GM19351 (cell line): ENCODE results near the gene TEKTIP1.

Source experiments
- ATAC-seq: cut with Tn5 transposase; IDR thresholded peaks from one replicate; pipeline ENCODE4 v1.9.1; 2021; ENCODE audit warnings: mild to moderate bottlenecking, moderate library complexity; ENCODE audit not compliant: unreplicated experiment

The TEKTIP1 gene

GRCh38 chr19:3538965-3539755 lies at the start of gene TEKTIP1:
TEKTIP1 (plus strand) TSS chr19:3539174; CDS start chr19:3539178, 4 bp downstream.
- no peak for ATAC-seq

- no peak for ATAC-seq
These were observed 47.4 kb upstream of the TEKTIP1 start for GRCh38 chr19:3491396-3492119.

GRCh38 chr19:3492131-3492839 lies 46.7 kb upstream of the TEKTIP1 start:
- no peak for ATAC-seq

- no peak for ATAC-seq
These were observed 46.1 kb upstream of the TEKTIP1 start for GRCh38 chr19:3492919-3493318.

- no peak for ATAC-seq
These were observed 45.3 kb upstream of the TEKTIP1 start for GRCh38 chr19:3493651-3494050.

- no peak for ATAC-seq
These were observed 44.9 kb upstream of the TEKTIP1 start for GRCh38 chr19:3494051-3494450.

- no peak for ATAC-seq
These were observed 44.4 kb upstream of the TEKTIP1 start for GRCh38 chr19:3494559-3494958.

- ATAC-seq, result no peak
These were observed 42.3 kb upstream of the TEKTIP1 start for GRCh38 chr19:3496392-3497273.

- no peak for ATAC-seq
These were observed 41.0 kb upstream of the TEKTIP1 start for GRCh38 chr19:3497757-3498520.

GRCh38 chr19:3499738-3500428 lies 39.1 kb upstream of the TEKTIP1 start:
- no peak for ATAC-seq

- peak; percentile 82 for ATAC-seq
These were observed 38.4 kb upstream of the TEKTIP1 start, which contains the start of gene DOHH for GRCh38 chr19:3500429-3501101. DOHH (minus strand) TSS chr19:3500674; CDS start chr19:3496814, 3,860 bp downstream.

- ATAC-seq, result no peak
These were observed 37.2 kb upstream of the TEKTIP1 start for GRCh38 chr19:3501780-3502179.

GRCh38 chr19:3503036-3503572 lies 35.9 kb upstream of the TEKTIP1 start:
- no peak for ATAC-seq

- no peak for ATAC-seq
These were observed 34.2 kb upstream of the TEKTIP1 start for GRCh38 chr19:3504735-3505134.

GRCh38 chr19:3505598-3506383 lies 33.2 kb upstream of the TEKTIP1 start, which contains the start of gene FZR1:
FZR1 (plus strand) TSS chr19:3506311; CDS start chr19:3522990, 16,679 bp downstream.
- peak; percentile 91 for ATAC-seq

GRCh38 chr19:3506384-3507340 lies 32.3 kb upstream of the TEKTIP1 start:
- ATAC-seq, result no peak
